D721Med (cell line): Measurements from ENCODE around the gene MYRIP.

ENCODE experiments used
- DNase-seq: peaks from one replicate; pipeline ENCODE4 v3.0.0; 2011; ENCODE audit warnings: low spot score; ENCODE audit not compliant: insufficient read length
- FAIRE-seq: peaks from 2 replicates; lab custom pipeline; 2011; peaks lifted over from hg19 to GRCh38; lab: Jason Lieb, UNC
- CTCF ChIP-seq: IDR thresholded peaks from 2 replicates; pipeline ENCODE4 v1.5.1; 2012; ENCODE audit warnings: mild to moderate bottlenecking, control low read depth; ENCODE audit not compliant: insufficient read depth; ENCODE audit errors: missing control alignments

Gene MYRIP

GRCh38 chr3:40104441-40104840 is 295.0 kb downstream of the MYRIP start:
- FAIRE-seq = no peak
- DNase-seq = no peak
- no peak for TF ChIP-seq CTCF

GRCh38 chr3:40108643-40109042 is 299.2 kb downstream of the MYRIP start:
- FAIRE-seq (no peak), DNase-seq (no peak)
- TF ChIP-seq CTCF = no peak

- DNase-seq (no peak), FAIRE-seq (no peak)
- TF ChIP-seq CTCF = peak; percentile 16
These were observed 300.5 kb downstream of the MYRIP start for GRCh38 chr3:40109641-40110490.

GRCh38 chr3:40116478-40117177 is 307.2 kb downstream of the MYRIP start:
- no peak for TF ChIP-seq CTCF
- FAIRE-seq (no peak), DNase-seq (no peak)

GRCh38 chr3:40118091-40118490 is 308.7 kb downstream of the MYRIP start:
- FAIRE-seq = no peak
- no peak for DNase-seq
- no peak for TF ChIP-seq CTCF

GRCh38 chr3:40120067-40120692 is 310.8 kb downstream of the MYRIP start:
- DNase-seq (no peak), FAIRE-seq (no peak)
- TF ChIP-seq CTCF = no peak

- no peak for TF ChIP-seq CTCF
- no peak for FAIRE-seq
- DNase-seq = no peak
These were observed 311.4 kb downstream of the MYRIP start for GRCh38 chr3:40120806-40121205.
